Measurements from ENCODE around the gene ARHGEF4.

ARHGEF4 gene

DNA sequence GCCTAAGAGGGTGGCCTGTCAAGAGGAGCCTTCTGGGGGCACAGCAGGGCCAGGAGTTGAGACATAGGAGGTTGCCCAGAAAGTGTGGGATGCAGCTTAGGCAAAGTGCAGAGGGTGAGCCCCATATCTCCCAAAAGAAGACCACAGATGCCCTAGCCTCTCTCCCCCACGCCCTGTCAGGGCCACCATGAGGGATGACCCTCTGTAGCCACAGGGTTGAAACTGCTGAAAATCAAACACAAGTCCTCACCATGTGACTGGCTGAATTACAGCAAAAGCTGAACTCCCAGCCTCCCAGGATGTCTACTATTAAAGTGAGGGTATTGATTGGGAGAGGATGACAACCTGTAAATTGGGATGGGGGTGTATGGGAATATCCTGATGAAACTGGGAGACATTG is 37.4 kb upstream of the ARHGEF4 start:
- Histone ChIP-seq H4K20me1 (ENCODE audit: insufficient read depth, low read length) (no peaks in the 10 kb centered on the region), H3K27ac (ENCODE audit: low read length) (no peak overlapping the region), H3K27me3 (replicated peaks; ENCODE audit: insufficient read depth, low read length) (no peaks in the 10 kb centered on the region), H2AFZ (ENCODE audit: low read length) (no peak overlapping the region), H3K9me2 (replicated peaks; ENCODE audit: insufficient read depth, low read length) (no peaks in the 10 kb centered on the region), H3K4me2 (ENCODE audit: low read depth, low read length) (no peak overlapping the region), H3K4me3 (ENCODE audit: low read length) (no peak overlapping the region), H3F3A (ENCODE audit: insufficient read depth, low read length) (no peaks in the 10 kb centered on the region), H3K79me2 (ENCODE audit: low read length) (no peaks in the 10 kb centered on the region), H3K4me1 (ENCODE audit: low read length) (no peaks in the 10 kb centered on the region), H3K9ac (ENCODE audit: low read length) (no peak overlapping the region), H3K9me3 (replicated peaks; ENCODE audit: insufficient read depth, low read length) (no peaks in the 10 kb centered on the region), H3K36me3 (replicated peaks; ENCODE audit: insufficient read depth, low read length) (no peaks in the 10 kb centered on the region)
- no peak for DNase-seq
- no peak for TF ChIP-seq EZH2phosphoT487 (IDR thresholded peaks at IDR 0.05; ENCODE audit: low read length)
- TF ChIP-seq EZH2 (optimal IDR thresholded peaks at IDR 0.05; ENCODE audit: low read depth, low read length): no peak
- TF ChIP-seq, protein P1, sequence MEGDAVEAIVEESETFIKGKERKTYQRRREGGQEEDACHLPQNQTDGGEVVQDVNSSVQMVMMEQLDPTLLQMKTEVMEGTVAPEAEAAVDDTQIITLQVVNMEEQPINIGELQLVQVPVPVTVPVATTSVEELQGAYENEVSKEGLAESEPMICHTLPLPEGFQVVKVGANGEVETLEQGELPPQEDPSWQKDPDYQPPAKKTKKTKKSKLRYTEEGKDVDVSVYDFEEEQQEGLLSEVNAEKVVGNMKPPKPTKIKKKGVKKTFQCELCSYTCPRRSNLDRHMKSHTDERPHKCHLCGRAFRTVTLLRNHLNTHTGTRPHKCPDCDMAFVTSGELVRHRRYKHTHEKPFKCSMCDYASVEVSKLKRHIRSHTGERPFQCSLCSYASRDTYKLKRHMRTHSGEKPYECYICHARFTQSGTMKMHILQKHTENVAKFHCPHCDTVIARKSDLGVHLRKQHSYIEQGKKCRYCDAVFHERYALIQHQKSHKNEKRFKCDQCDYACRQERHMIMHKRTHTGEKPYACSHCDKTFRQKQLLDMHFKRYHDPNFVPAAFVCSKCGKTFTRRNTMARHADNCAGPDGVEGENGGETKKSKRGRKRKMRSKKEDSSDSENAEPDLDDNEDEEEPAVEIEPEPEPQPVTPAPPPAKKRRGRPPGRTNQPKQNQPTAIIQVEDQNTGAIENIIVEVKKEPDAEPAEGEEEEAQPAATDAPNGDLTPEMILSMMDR (IDR thresholded peaks at IDR 0.05; ENCODE audit: low read length): no peak

DNA sequence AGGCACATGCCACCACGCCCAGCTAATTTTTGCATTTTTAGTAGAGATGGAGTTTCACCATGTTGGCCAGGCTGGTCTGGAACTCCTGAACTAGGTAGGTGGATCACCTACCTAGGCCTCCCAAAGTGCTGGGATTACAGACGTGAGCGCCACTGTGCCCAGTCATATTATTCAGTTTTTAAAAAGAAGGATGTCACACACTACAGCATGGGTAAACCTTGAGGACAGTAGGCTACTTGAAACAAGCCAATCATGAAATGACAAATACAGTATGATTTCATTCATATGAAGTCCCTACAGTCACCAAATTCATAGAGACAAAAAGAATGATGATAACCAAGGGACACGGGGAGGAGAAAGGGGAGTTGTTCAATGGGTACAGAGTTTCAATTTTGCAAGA is 31.1 kb upstream of the ARHGEF4 start:
- TF ChIP-seq, protein P1 (IDR thresholded peaks at IDR 0.05; ENCODE audit: low read length): no peak
- TF ChIP-seq EZH2phosphoT487 (IDR thresholded peaks at IDR 0.05; ENCODE audit: low read length) (no peak), EZH2 (optimal IDR thresholded peaks at IDR 0.05; ENCODE audit: low read depth, low read length) (no peak)
- no peaks in the 10 kb centered on the region for H3K27me3 ChIP-seq (replicated peaks; ENCODE audit: insufficient read depth, low read length)
- H3K79me2 ChIP-seq (ENCODE audit: low read length): no peaks in the 10 kb centered on the region
- H3K9me2 ChIP-seq (replicated peaks; ENCODE audit: insufficient read depth, low read length): no peaks in the 10 kb centered on the region
- no peaks in the 10 kb centered on the region for H3F3A ChIP-seq (ENCODE audit: insufficient read depth, low read length)
- no peaks in the 10 kb centered on the region for H4K20me1 ChIP-seq (ENCODE audit: insufficient read depth, low read length)
- no peak overlapping the region for H2AFZ ChIP-seq (ENCODE audit: low read length)
- no peaks in the 10 kb centered on the region for H3K36me3 ChIP-seq (replicated peaks; ENCODE audit: insufficient read depth, low read length)
- H3K4me1 ChIP-seq (ENCODE audit: low read length): no peaks in the 10 kb centered on the region
- H3K4me2 ChIP-seq (ENCODE audit: low read depth, low read length): no peak overlapping the region
- H3K27ac ChIP-seq (ENCODE audit: low read length): no peak overlapping the region
- no peak overlapping the region for H3K4me3 ChIP-seq (ENCODE audit: low read length)
- H3K9ac ChIP-seq (ENCODE audit: low read length): no peak overlapping the region
- H3K9me3 ChIP-seq (replicated peaks; ENCODE audit: insufficient read depth, low read length): no peaks in the 10 kb centered on the region
- no peak for DNase-seq

DNA sequence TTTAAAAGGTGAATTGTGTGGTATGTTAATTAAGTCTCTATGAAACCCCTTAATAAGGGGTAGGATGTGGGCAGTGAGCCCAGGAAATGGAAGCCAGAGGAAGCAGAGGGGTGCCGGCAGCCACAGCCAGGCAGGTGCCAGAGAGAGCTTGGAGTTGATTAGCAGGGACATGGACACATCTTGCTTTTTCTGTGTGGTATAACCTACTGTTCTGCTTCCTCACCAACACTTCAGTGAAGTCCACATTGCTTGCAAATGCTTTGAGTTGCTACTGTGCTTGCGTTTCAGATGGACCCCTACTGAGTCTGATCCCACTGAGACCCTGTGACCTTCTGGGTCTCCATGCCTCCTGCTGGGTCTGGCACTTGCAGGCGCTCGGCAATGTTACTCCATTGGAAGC is 30.3 kb upstream of the ARHGEF4 start:
- Histone ChIP-seq H3K4me2 (ENCODE audit: low read depth, low read length) (no peak overlapping the region), H3K79me2 (ENCODE audit: low read length) (no peaks in the 10 kb centered on the region), H3K27ac (ENCODE audit: low read length) (no peak overlapping the region), H3K4me3 (ENCODE audit: low read length) (no peak overlapping the region), H3K4me1 (ENCODE audit: low read length) (no peaks in the 10 kb centered on the region), H3K27me3 (replicated peaks; ENCODE audit: insufficient read depth, low read length) (no peaks in the 10 kb centered on the region), H2AFZ (ENCODE audit: low read length) (no peak overlapping the region), H3K9ac (ENCODE audit: low read length) (no peak overlapping the region), H3F3A (ENCODE audit: insufficient read depth, low read length) (no peaks in the 10 kb centered on the region), H4K20me1 (ENCODE audit: insufficient read depth, low read length) (no peaks in the 10 kb centered on the region), H3K9me2 (replicated peaks; ENCODE audit: insufficient read depth, low read length) (no peaks in the 10 kb centered on the region), H3K36me3 (replicated peaks; ENCODE audit: insufficient read depth, low read length) (no peaks in the 10 kb centered on the region), H3K9me3 (replicated peaks; ENCODE audit: insufficient read depth, low read length) (no peaks in the 10 kb centered on the region)
- no peak for TF ChIP-seq EZH2 (optimal IDR thresholded peaks at IDR 0.05; ENCODE audit: low read depth, low read length)
- TF ChIP-seq EZH2phosphoT487 (IDR thresholded peaks at IDR 0.05; ENCODE audit: low read length): no peak
- TF ChIP-seq, protein P1 (IDR thresholded peaks at IDR 0.05; ENCODE audit: low read length): no peak
- DNase-seq: no peak
